ENCODE results near the gene CKMT2.

The CKMT2 gene

GRCh38 chr5:81219389-81219788 lies 13.7 kb upstream of the CKMT2 start:
- DNase-seq, result no peak

GRCh38 chr5:81222285-81222684 lies 10.8 kb upstream of the CKMT2 start:
- no peak for DNase-seq

DNA sequence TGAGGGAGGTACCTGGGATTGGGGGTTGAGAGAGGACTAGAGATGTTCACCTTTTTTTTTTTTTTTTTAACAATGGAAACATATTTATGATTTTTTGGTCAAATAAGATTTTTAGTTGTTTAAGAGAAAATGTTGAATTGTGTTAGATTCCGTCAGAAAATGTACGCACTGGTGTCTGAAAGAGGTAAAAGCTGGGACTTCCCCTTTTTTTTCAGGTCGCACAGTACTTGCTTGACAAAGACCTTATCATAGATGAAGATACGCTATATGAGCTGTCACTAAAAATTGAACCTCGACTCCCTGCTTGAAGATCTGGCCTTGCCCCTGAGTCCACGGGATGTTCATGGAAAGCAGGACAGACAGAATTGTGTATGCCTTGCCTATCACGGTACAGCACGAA lies 7.7 kb upstream of the CKMT2 start:
- no peak for DNase-seq

GRCh38 chr5:81226286-81226685 lies 6.8 kb upstream of the CKMT2 start:
- no peak for DNase-seq

DNA sequence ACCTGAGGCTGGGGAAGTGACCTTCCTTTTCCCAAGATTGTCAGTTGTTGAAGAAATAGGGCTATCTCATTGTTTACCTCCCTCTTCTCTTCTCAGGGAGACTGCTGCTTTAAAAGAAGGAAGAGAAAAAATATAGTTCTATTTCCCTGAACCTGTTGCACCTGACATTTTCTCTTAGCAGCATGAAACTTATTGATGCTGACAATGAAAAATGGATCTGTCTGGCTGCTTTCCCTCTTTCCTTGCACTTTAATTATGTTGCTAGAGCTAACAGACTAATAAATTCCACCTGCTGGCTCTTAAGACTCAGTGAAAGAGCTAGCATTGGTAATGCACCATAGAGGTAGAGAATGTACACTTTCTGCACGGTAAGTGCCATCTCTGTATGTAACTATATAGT lies 6.2 kb upstream of the CKMT2 start:
- no peak for DNase-seq

DNA sequence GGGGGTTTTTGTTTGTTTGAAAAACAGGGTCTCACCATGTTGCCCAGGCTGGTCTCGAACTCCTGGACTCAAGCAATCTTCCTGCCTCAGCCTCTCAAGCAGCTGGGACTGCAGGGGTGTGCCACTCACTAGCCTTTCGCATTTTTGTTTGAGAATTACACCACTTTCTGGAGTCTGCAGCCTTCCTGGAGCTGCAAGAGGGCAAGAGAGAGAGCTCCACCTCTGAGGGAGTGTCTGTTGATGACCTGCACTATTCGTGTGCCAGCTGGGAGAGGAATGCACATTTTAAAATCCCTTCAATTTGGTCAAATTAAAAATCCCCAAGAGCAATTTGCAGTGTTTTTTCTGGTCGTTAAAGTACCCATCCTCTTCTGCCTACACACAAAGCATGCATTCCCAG lies 5.0 kb upstream of the CKMT2 start:
- DNase-seq, result no peak

- no peak for DNase-seq
Measured at GRCh38 chr5:81230416-81230815, 2.7 kb upstream of the CKMT2 start.

DNA sequence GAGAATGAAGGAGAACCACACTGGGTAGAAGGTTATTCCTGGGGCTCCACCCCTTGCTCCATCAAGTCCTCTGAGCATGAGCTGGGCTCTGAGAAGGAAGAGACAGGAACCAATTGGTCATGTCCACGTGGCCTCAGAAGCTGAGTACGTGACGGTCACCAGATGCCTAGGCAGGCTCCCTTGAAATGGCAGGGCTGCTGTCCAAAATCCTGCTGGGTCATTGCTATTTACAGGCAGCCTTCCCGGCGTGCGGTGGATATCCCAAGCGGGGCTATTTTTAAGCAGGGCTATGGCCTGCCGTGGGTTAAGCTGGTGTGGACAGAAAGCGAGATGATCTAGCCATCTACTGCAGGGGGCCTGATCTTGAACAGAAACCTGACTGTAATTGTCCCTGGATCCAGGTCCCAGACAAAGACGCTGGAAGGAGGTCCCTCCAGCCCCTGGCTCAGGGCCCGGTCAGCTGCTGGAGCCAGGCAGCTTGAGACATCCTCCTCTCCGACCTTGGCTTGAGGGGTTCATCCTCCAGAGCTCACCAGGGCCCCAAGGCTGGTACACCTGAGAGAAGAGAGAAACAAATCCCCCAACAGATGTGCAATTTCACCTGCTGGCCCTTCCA lies 550 bp upstream of the CKMT2 start:
- no peak for DNase-seq

GRCh38 chr5:81234299-81234698 lies 1.2 kb downstream of the CKMT2 start:
- DNase-seq, result no peak

DNA sequence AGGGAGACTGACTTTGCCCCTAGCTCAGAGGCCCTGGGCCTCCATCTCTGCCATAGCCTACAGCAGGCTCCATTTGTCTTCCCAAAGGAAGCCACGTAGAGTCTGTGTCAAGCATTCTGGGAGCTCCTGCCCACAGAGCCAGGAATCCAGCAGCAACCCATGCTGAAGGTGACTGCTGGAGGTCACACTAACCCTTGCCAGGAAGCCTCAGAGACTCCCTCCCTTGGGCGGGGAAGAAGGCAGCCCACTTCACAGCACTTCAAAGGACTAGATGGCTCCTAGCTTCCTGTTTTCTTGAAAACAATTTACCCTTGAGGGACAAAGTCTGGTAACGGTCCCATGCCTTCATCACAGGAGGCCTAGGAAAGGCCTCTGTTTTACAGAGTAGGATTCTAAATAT lies 1.7 kb downstream of the CKMT2 start:
- DNase-seq, result no peak

- no peak for DNase-seq
Measured at GRCh38 chr5:81235287-81236072, 2.4 kb downstream of the CKMT2 start.

DNA sequence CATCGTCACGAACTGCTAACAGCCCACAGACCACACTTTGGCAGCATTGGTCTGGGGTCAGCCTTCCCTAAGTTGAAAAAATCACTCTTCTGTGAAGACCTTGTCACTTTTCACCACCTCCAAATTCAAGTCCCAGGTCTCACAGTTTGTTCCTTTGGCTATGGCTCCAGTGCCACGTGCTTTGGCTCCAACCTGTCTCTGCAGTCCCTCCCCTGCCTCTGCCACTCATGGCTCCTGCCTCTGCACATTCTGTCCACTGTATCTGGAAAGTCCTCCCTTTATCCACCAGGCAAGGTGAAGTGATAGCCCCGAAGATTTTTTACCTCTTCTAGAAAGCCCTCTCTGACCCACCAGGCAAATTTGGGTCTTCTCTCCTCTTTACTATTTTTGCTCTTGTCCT lies 5.3 kb downstream of the CKMT2 start:
- DNase-seq, result no peak

GRCh38 chr5:81239613-81240012 lies 6.5 kb downstream of the CKMT2 start:
- no peak for DNase-seq

DNA sequence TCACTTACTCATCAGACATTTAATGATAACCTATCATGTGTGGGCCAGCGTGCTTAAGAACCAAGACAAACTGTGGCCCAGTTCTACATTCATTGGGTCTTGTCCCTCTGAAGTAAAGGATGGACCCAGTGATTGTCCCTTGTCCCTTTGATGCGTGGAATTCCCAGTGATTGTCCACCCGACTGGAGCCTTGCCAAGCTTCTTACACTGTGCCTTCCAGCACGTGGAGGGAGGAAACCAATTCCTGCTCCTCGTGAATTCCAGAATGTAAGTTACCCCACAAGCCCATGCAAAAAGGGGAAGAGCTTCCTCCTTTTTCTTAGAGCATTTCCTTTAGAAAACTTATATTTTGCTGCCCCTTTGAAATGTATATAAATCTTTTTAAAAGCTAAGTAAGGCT lies 7.9 kb downstream of the CKMT2 start:
- DNase-seq, result no peak

DNA sequence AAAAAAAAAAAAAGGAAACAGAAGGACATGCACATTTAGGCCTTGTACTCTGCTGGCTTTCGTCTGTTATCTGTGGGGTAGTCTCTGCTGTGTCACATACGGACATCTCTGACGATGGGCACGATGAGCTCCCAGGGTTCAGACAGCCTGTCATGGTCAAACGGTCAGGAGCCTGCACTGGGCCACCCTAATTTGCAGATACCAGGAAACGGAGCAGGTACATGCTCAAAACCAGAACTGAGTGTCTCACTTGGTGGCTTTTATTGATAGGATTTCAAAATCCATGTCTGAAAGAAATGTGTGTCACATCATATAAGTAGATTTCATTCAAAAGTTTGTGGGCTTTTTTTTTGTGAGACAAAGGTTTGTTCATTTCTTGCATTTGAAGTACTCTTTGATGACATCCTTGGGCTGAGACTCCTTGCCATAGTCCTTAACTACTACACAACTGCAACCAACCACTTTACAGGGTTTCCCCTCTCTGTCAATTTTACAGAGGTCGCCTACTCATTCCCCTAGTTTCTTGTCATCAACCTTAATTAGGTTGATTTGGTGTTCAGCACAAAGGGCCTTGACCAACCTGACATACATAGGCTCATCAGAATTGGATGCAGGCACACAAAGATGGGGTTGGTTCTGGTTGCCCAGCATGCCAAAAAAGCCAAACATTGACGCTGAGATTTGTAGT lies 9.0 kb downstream of the CKMT2 start:
- DNase-seq, result no peak

DNA sequence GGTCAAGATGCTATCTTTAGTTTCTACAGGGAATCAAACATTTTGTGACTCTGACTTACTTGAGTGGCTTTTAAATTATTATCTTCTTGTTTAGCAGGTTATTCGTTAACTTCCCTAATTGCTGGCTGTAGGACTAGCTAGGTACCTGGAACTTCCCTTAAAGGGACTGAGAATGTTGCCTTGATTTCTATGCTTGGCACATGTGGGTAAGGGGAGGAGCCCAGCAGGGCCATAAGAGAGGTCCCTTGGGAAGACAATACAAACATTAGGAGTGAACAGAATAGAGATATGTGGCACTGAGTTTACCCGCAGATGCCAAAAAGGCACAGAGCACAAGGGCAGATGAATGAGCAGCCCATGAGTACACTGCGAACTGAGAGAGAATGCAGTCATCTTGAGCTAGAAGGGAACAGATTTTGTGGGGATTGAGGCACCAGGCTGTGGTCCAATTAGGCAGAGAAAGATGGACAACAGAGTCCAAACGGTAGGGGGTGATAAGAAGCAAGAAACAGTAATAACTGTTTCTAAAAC lies 9.8 kb downstream of the CKMT2 start:
- no peak for DNase-seq

DNA sequence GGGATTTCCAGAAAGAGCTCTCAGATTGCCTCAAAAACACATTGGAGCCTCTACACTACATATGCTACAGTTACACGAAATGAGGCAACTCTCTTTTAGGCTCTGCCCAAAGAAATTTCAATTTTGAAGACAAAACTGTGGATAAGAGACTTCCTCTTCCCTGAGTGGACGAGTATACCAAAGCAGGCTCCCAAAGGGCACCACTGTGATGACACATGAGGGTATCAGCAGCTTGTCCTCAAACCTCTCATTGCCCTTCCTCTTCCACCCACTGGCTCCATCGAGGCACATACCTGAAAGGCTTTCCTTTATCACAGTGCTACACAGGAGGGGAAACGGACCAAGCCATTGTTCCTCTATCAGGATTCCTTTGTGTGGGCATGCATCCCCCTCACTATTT lies 11.3 kb downstream of the CKMT2 start:
- no peak for DNase-seq

DNA sequence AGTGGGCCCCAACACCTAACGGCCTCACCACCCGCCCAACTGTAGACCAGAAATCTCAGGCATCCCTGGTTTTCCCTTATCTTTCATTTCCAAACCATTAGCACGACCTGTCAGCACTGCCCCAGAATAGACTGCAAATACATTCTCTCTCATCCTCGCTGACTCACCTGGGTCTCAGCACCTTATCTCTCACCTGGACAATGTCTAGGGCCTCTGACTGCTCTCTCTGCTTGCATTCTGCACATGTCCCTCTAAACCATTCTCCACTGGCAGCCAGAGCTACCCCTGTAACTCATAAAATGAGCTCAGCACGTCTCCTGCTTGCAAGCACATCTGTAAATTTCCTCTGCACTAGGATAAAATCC lies 12.7 kb downstream of the CKMT2 start:
- no peak for DNase-seq

DNA sequence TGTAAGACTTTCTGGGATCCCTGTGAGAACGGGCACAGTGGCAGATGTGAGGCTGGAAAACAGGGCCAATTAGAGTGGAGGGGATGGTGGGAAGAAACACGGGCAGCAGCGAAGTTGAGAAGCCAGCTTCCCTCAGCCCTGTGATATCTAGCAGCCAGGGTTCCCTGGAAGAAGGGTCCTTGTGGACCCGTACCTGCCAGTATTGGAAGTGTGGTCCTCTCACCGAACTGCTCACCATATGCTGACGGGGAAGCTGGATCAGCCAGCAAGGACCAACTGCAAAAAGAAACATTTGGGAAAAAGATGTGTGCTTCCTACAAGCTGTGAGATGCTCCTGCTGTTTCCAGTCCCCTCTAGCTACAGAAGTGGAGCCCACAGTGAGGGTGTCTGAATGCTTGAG lies 13.6 kb downstream of the CKMT2 start:
- DNase-seq, result no peak

GRCh38 chr5:81247441-81247972 lies 14.4 kb downstream of the CKMT2 start:
- DNase-seq, result no peak

DNA sequence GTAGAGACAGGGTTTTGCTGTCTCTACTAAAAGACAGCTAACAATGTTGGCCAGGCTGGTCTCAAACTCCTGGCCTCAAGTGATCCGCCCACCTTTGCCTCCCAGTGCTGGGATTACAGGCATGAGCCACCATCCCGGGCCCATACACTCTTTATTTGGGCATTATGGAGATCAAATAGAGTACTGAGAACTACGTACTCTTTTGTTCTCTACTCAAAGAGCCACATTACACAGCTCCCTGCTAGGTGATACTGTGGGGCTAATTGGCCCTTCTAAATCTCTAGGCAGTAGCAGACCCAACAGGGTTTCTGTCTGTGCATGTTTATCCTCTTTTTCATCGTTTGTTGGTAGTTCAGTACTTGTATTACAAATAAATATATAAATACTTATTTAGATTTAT lies 16.1 kb downstream of the CKMT2 start:
- no peak for DNase-seq

GRCh38 chr5:81250004-81250403 lies 16.9 kb downstream of the CKMT2 start:
- no peak for DNase-seq

DNA sequence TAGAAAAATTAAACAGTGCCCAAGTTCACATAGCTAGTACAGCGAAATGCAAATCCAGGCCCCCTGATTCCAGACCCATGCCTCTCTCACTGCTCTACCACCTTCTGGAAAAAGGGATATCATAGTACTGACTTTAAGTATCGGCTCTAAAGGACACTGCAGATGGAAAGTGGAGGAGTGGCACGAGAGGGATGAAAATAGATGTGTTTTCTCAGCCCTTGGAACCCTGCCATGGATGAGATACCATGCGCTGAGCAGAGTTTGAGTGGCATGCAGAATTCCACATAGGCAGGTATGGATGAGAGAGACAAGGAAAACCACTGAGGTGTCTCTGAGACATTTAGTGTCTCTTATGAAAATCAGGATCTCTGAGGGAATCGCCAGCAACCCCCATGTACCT lies 18.8 kb downstream of the CKMT2 start:
- no peak for DNase-seq

DNA sequence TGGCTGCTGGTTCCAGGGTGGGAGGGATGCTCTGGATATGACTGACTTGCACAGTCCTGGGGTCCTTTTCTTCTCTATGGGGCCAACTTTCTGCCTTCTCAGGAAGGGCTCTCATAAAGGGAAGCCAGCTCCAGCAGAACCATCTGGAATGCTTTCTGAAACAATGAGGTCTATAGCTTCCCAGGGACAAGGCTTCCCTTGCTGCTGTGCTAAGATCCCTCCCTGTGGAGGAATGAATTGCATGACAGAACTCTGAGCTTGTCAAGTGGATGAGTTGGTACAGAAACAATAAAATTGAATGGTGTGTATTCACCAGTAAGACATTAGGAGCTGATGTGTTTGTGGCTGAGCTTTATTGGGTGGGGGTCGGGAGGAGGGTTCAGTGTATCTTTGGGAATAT lies 19.8 kb downstream of the CKMT2 start:
- DNase-seq, result no peak
